Mucosa of gallbladder (tissue), 1 donor: ENCODE data around the gene ACOX2. TPM values are rescaled to one million over a fixed set of nuclear protein-coding genes. Genes with fewer than 3 reads are reported as not detected.

Experiments used
- DNase-seq: peaks from one replicate; pipeline ENCODE4 v3.0.0-alpha.2; 2020; ENCODE audit warnings: low spot score
- total RNA-seq: library from RNA; stranded (reverse); gene quantifications from one replicate; pipeline ENCODE4 v1.2.1, GENCODE V29; 2021
- donor health status: DM: no; HTN: no; CAD: no.

ACOX2 gene
- total RNA-seq, 1 donor from 2014 or later = 19.5 TPM

- DNase-seq = no peak
Measured at GRCh38 chr3:58474348-58474911, 62.6 kb downstream of the ACOX2 start.

- no peak for DNase-seq
Measured at GRCh38 chr3:58473275-58473674, 63.7 kb downstream of the ACOX2 start.

- peak; percentile 71 for DNase-seq
Measured at GRCh38 chr3:58471025-58471887, 65.7 kb downstream of the ACOX2 start.

- DNase-seq = no peak
Measured at GRCh38 chr3:58470363-58471024, 66.5 kb downstream of the ACOX2 start.

GRCh38 chr3:58469096-58469495 is 67.9 kb downstream of the ACOX2 start:
- no peak for DNase-seq

GRCh38 chr3:58466899-58467563 is 70.0 kb downstream of the ACOX2 start:
- no peak for DNase-seq

- DNase-seq = no peak
Measured at GRCh38 chr3:58464866-58465265, 72.1 kb downstream of the ACOX2 start.

- no peak for DNase-seq
Measured at GRCh38 chr3:58463942-58464271, 73.1 kb downstream of the ACOX2 start.

GRCh38 chr3:58463181-58463941 is 73.6 kb downstream of the ACOX2 start:
- peak; percentile 58 for DNase-seq

- no peak for DNase-seq
Measured at GRCh38 chr3:58462829-58463180, 74.2 kb downstream of the ACOX2 start.

- no peak for DNase-seq
Measured at GRCh38 chr3:58459160-58459559, 77.8 kb downstream of the ACOX2 start.

Other genes with a start within 250 kb of the ACOX2 start
- 13.7 TPM for gene RPP14, start 230.9 kb downstream of the ACOX2 start, total RNA-seq
- gene HTD2, start 230.7 kb downstream of the ACOX2 start, total RNA-seq = 10.6 TPM
- 23.2 TPM for gene PXK, start 204.3 kb downstream of the ACOX2 start, total RNA-seq
- 57.2 TPM for gene PDHB, start 103.4 kb downstream of the ACOX2 start, total RNA-seq
- gene KCTD6, start 45.1 kb downstream of the ACOX2 start, total RNA-seq = 11.0 TPM
- gene FAM107A, start 40.2 kb upstream of the ACOX2 start, total RNA-seq = 6.4 TPM
- 98.6 TPM for gene FAM3D, start 129.6 kb upstream of the ACOX2 start, total RNA-seq